H1 (cell line): ENCODE results near the gene CCL5. TPM values are rescaled to one million over a fixed set of nuclear protein-coding genes. Genes with fewer than 3 reads are reported as not detected.

Experiments used
- CTCF ChIA-PET: fragments of 300-600 bp; sonication (Branson Sonifier 250); formaldehyde crosslinking; loops from one replicate; lab custom pipeline; 2021; ENCODE audit not compliant: partially characterized antibody; lab: Charles Lee
- POLR2A ChIA-PET: fragments of 300-600 bp; sonication (Branson Sonifier 250); formaldehyde crosslinking; loops from one replicate; lab custom pipeline; 2021; ENCODE audit warnings: inconsistent platforms; ENCODE audit not compliant: partially characterized antibody; lab: Charles Lee
- DNase-seq, 2 experiments: peaks; one replicate each; pipeline versions ENCODE4 v3.0.0 to v3.0.0-alpha.2; 2010 to 2022; ENCODE audit warnings: low spot score in 2 of 2, low read depth in 1 of 2, mixed read lengths in 1 of 2
- FAIRE-seq: peaks from 2 replicates; lab custom pipeline; 2011; peaks lifted over from hg19 to GRCh38; lab: Jason Lieb, UNC
- H2AFZ ChIP-seq: 2 replicates; pipeline ENCODE4 v1.8.1; 2012; ENCODE audit warnings: low read length, inconsistent platforms
- H2AK5ac ChIP-seq: 2 replicates; pipeline ENCODE4 v1.6.1; 2013; ENCODE audit warnings: low read depth, low read length
- H2BK120ac ChIP-seq: replicated peaks from 2 replicates; pipeline ENCODE3; 2013; ENCODE audit warnings: low read depth, low read length, inconsistent platforms
- H2BK12ac ChIP-seq: 2 replicates; pipeline ENCODE4 v1.6.1; 2013; ENCODE audit warnings: low read depth, low read length
- H2BK15ac ChIP-seq: 2 replicates; pipeline ENCODE4 v1.6.1; 2013; ENCODE audit warnings: low read length
- H2BK20ac ChIP-seq: 2 replicates; pipeline ENCODE4 v1.6.1; 2013; ENCODE audit warnings: low read length
- H2BK5ac ChIP-seq: 2 replicates; pipeline ENCODE4 v1.6.1; 2013; ENCODE audit warnings: low read depth, low read length
- H3K14ac ChIP-seq: 2 replicates; pipeline ENCODE4 v1.6.1; 2013; ENCODE audit warnings: inconsistent platforms; ENCODE audit not compliant: insufficient read length
- H3K18ac ChIP-seq: 2 replicates; pipeline ENCODE4 v1.6.1; 2013; ENCODE audit warnings: low read length; ENCODE audit errors: extremely low read depth
- H3K23ac ChIP-seq: 2 replicates; pipeline ENCODE4 v1.6.1; 2013; ENCODE audit warnings: inconsistent platforms; ENCODE audit not compliant: insufficient read length
- H3K23me2 ChIP-seq: 2 replicates; pipeline ENCODE4 v1.6.1; 2013; ENCODE audit warnings: low read depth, low read length
- H3K27ac ChIP-seq: 2 replicates; pipeline ENCODE4 v1.6.1; 2011; ENCODE audit warnings: low read depth, low read length, inconsistent platforms
- H3K27me3 ChIP-seq, 4 experiments: replicated peaks in 1 of 4; 1 replicate in 1 of 4; 2 replicates in 3 of 4; pipeline versions ENCODE4 v1.6.1 to v1.8.1; 2011 to 2013; ENCODE audit warnings: low read length in 3 of 4, mild to moderate bottlenecking in 3 of 4, inconsistent platforms in 2 of 4, mixed read lengths in 2 of 4, moderate library complexity in 1 of 4; ENCODE audit not compliant: control insufficient read depth in 3 of 4, insufficient read depth in 3 of 4; ENCODE audit errors: extremely low read depth in 1 of 4
- H3K36me3 ChIP-seq, 4 experiments: 2 replicates each; pipeline versions ENCODE4 v1.6.1 to v1.8.1; 2011 to 2013; ENCODE audit warnings: mild to moderate bottlenecking in 4 of 4, low read length in 3 of 4, moderate library complexity in 2 of 4, control low read depth in 1 of 4, inconsistent platforms in 1 of 4; ENCODE audit not compliant: insufficient read depth in 4 of 4, control insufficient read depth in 2 of 4
- H3K4ac ChIP-seq: replicated peaks from 2 replicates; pipeline ENCODE3; 2013; ENCODE audit warnings: low read length, low read depth, mixed read lengths, inconsistent platforms; ENCODE audit not compliant: insufficient read length
- H3K4me1 ChIP-seq, 4 experiments: replicated peaks in 1 of 4; 1 replicate in 1 of 4; 2 replicates in 3 of 4; pipeline versions ENCODE4 v1.6.1 to v1.8.1; 2011 to 2013; ENCODE audit warnings: low read length in 3 of 4, inconsistent platforms in 2 of 4, mixed read lengths in 1 of 4; ENCODE audit not compliant: insufficient read depth in 4 of 4, control insufficient read depth in 3 of 4
- H3K4me2 ChIP-seq, 2 experiments: 2 replicates each; pipeline versions ENCODE4 v1.6.1 to v1.8.1; 2011 to 2013; ENCODE audit warnings: low read depth in 2 of 2, low read length in 2 of 2, control low read depth in 1 of 2, inconsistent platforms in 1 of 2, mild to moderate bottlenecking in 1 of 2; ENCODE audit not compliant: insufficient read depth in 1 of 2
- H3K4me3 ChIP-seq, 4 experiments: fragments of 200-600, 300-600 bp in 1 of 4; sonication (generic), shearing (Covaris generic), sonication (Bioruptor Twin) in 1 of 4; 2 replicates each; pipeline versions ENCODE4 v1.5.1 to v1.8.1; 2011 to 2016; ENCODE audit warnings: low read length in 4 of 4, low read depth in 3 of 4, control low read depth in 2 of 4, inconsistent platforms in 2 of 4, mild to moderate bottlenecking in 2 of 4, mixed read lengths in 1 of 4, moderate library complexity in 1 of 4; ENCODE audit not compliant: insufficient read depth in 2 of 4; ENCODE audit errors: extremely low read depth in 1 of 4
- H3K56ac ChIP-seq: replicated peaks from 2 replicates; pipeline ENCODE3; 2013; ENCODE audit warnings: low read depth, mild to moderate bottlenecking, mixed read lengths, low read length, inconsistent platforms; ENCODE audit not compliant: insufficient read length
- H3K79me1 ChIP-seq: 2 replicates; pipeline ENCODE4 v1.6.1; 2013; ENCODE audit warnings: low read depth, low read length, control low read depth
- H3K79me2 ChIP-seq, 2 experiments: 2 replicates each; pipeline versions ENCODE4 v1.6.1 to v1.8.1; 2012 to 2013; ENCODE audit warnings: low read length in 2 of 2, mild to moderate bottlenecking in 2 of 2, inconsistent platforms in 1 of 2; ENCODE audit not compliant: insufficient read depth in 2 of 2, control insufficient read depth in 1 of 2
- H3K9ac ChIP-seq, 4 experiments: replicated peaks in 1 of 4; 1 replicate in 1 of 4; 2 replicates in 3 of 4; pipeline versions ENCODE4 v1.6.1 to v1.8.1; 2011 to 2013; ENCODE audit warnings: low read depth in 3 of 4, low read length in 3 of 4, control low read depth in 2 of 4, mild to moderate bottlenecking in 2 of 4, moderate library complexity in 2 of 4, inconsistent platforms in 1 of 4; ENCODE audit errors: extremely low read depth in 1 of 4
- H3K9me3 ChIP-seq, 2 experiments: 2 replicates each; pipeline versions ENCODE4 v1.6.1 to v1.8.1; 2012 to 2013; ENCODE audit warnings: mild to moderate bottlenecking in 2 of 2, moderate library complexity in 2 of 2, control low read depth in 1 of 2, inconsistent platforms in 1 of 2, low read depth in 1 of 2, low read length in 1 of 2, mixed read lengths in 1 of 2; ENCODE audit not compliant: insufficient read depth in 2 of 2
- H4K20me1 ChIP-seq, 2 experiments: replicated peaks in 1 of 2; 2 replicates each; pipeline versions ENCODE3 to v1.8.1; 2011 to 2013; ENCODE audit warnings: inconsistent platforms in 2 of 2, low read length in 2 of 2, mild to moderate bottlenecking in 1 of 2; ENCODE audit not compliant: insufficient read depth in 2 of 2, control insufficient read depth in 1 of 2
- H4K5ac ChIP-seq: 2 replicates; pipeline ENCODE4 v1.6.1; 2013; ENCODE audit warnings: low read length, low read depth, mixed read lengths, inconsistent platforms; ENCODE audit not compliant: insufficient read length
- H4K8ac ChIP-seq: 2 replicates; pipeline ENCODE4 v1.8.0; 2013; ENCODE audit warnings: mild to moderate bottlenecking, moderate library complexity, low read length, inconsistent platforms; ENCODE audit not compliant: insufficient read depth; ENCODE audit errors: extremely low read depth
- H4K91ac ChIP-seq: replicated peaks from 2 replicates; pipeline ENCODE3; 2013; ENCODE audit warnings: low read length, mixed read lengths, inconsistent platforms; ENCODE audit not compliant: insufficient read length
- SP2 ChIP-seq: IDR thresholded peaks from 2 replicates; pipeline ENCODE4 v1.6.1; 2012; ENCODE audit warnings: mild to moderate bottlenecking, low read length, inconsistent platforms
- WGBS, 2 experiments: shearing (Covaris generic) in 1 of 2; methylation state at CpG; one replicate each; pipeline versions ENCODE4 v1.1.6 to v1.1.7; 2013 to 2015; ENCODE audit warnings: low lambda C conversion rate in 2 of 2, mixed read lengths in 2 of 2, inconsistent platforms in 1 of 2, low coverage in 1 of 2, missing lambda C conversion rate in 1 of 2; ENCODE audit not compliant: insufficient replicate concordance in 2 of 2, insufficient coverage in 1 of 2, insufficient read length in 1 of 2; ENCODE audit errors: extremely low coverage in 1 of 2, missing lambda C conversion rate in 1 of 2; 5-methylcytosine and 5-hydroxymethylcytosine counted together
- polyA plus RNA-seq, 7 experiments: library from polyadenylated mRNA; depleted of rRNA in 3 of 7; stranded (reverse) in 5 of 7; unstranded in 2 of 7; fragments of >200 nt in 5 of 7; fragments of 200-250 nt in 2 of 7; gene quantifications; 1 replicate in 5 of 7; 2 replicates in 1 of 7; 4 replicates in 1 of 7; pipeline versions ENCODE4 v1.2.1 to v1.2.3, GENCODE V29; 2011 to 2013; ENCODE audit warnings: missing spikeins in 2 of 7, mixed read lengths in 2 of 7
- total RNA-seq: library from RNA; stranded (reverse); fragmentation: NEBNext Ultra II Directional; extraction: Animal tissue kit (Norgen Biotek cat#: 25700); gene quantifications from 2 replicates; pipeline ENCODE4 v1.2.1, GENCODE V29; 2021

CCL5 gene
- total and polyA plus RNA-seq, 2 of the 8 experiments (the other 6 are each of a cell fraction or from before 2014, with no cell fraction given), result not detected

DNA sequence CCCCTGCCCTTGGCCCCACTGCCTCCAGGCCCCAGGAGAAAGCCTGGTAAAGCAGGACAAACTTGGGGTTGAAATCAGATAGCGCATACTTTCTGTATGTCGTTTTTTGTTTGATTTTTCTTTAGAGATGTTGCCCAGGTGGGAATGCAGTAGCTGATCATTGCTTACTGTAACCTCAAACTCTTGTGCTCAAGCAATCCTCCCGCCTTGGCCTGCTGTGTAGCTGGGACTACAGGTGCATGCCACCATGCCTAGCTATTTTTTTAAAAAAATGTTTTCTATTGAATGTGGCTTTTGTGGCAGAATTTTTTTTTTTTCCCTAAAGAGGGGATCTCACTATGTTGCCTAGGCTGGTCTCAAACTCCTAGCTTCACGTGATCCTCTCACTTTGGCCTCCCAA, 11.1 kb upstream of the CCL5 start:
- WGBS, 2 experiments, result 85% methylated on average over 4 of the region's 4 CpGs; no CpG with 5 or more reads in 1 of the 2 experiments
- no peak for TF ChIP-seq SP2

More for the DNA sequence above, 11.1 kb upstream of the CCL5 start:
- Histone ChIP-seq H3K36me3 (no peaks in the 10 kb centered on the region), H3K79me2 (no peaks in the 10 kb centered on the region), H3K4ac (no peak overlapping the region), H3K23ac (no peak overlapping the region), H3K14ac (no peak overlapping the region), H4K20me1 (no peaks in the 10 kb centered on the region), H3K4me2 (no peak overlapping the region), H3K79me1 (no peaks in the 10 kb centered on the region), H3K27ac (no peak overlapping the region), H2BK15ac (no peak overlapping the region), H3K56ac (no peak overlapping the region), H3K9me3 (no peaks in the 10 kb centered on the region), H2AFZ (no peak overlapping the region), H2BK5ac (no peak overlapping the region), H3K9ac (no peak overlapping the region), H2BK12ac (no peak overlapping the region), H4K91ac (no peak overlapping the region), H2BK20ac (no peak overlapping the region), H3K27me3 (no peaks in the 10 kb centered on the region), H4K8ac (no peak overlapping the region), H3K23me2 (no peaks in the 10 kb centered on the region), H2BK120ac (no peak overlapping the region), H3K4me1 (peaks cover 0 to 8% (median 3%) of the 10 kb centered on the region in 4 experiments; a peak in 5 of 7 replicates), H2AK5ac (no peak overlapping the region), H3K4me3 (no peak overlapping the region), H4K5ac (no peak overlapping the region), H3K18ac (no peak overlapping the region)
- CTCF ChIA-PET, result interaction anchor here (0.6 kb wide), 1 partner anchor 10 kb away, joined by 3 read pairs; no protein-coding TSS in a partner anchor
- DNase-seq (no peak), FAIRE-seq (no peak)
- POLR2A ChIA-PET, result interaction anchor here (0.6 to 0.7 kb wide), 2 partner anchors 81 to 86 kb away, joined by 3 read pairs; no protein-coding TSS in a partner anchor
